ENCODE measurements around the gene DNM2. TPM values are rescaled to one million over a fixed set of nuclear protein-coding genes. Genes with fewer than 3 reads are reported as not detected.

The DNM2 gene
- total and polyA plus RNA-seq, 10 of the 15 experiments (the other 5 are each of a cell fraction or from before 2014, with no cell fraction given) = 1.2 to 146 (median 68.9) TPM

- ChIA-PET RAD21 (ENCODE audit: unreplicated experiment) (interaction anchor here (0.7 to 5.4 kb wide), 31 partner anchors 9 to 154 kb away, joined by 3 to 102 read pairs (median 5); partner anchors contain the start of genes CARM1, QTRT1 and TMED1), CTCF (interaction anchor here (0.6 to 7.9 kb wide), 43 partner anchors 9 to 209 kb away, joined by 3 to 211 read pairs (median 5); partner anchors contain the start of genes C19orf38, QTRT1 and TMED1), POLR2A (interaction anchor here (0.6 to 5.5 kb wide), 15 partner anchors 10 to 617 kb away, joined by 3 to 34 read pairs (median 5); partner anchors contain the start of genes QTRT1 and TMED1), SMC1A (ENCODE audit: uncharacterized antibody, unreplicated experiment) (interaction anchor here (0.6 to 6.6 kb wide), 29 partner anchors 9 to 176 kb away, joined by 3 to 102 read pairs (median 4); partner anchors contain the start of genes QTRT1 and TMED1)
- Histone ChIP-seq H3K9me3 (replicated peaks; ENCODE audit: control insufficient read depth, insufficient read depth, low read length) (no peaks in the 10 kb centered on the region), H3K36me3 (ENCODE audit: control insufficient read depth in 2 of 2, insufficient read depth in 2 of 2, low read length in 1 of 2) (peaks cover 0 to 4% of the 10 kb centered on the region in 2 experiments; a peak in 1 of 4 replicates), H2AFZ (ENCODE audit: control insufficient read depth, low read depth, low read length) (peak overlapping the region; percentile 84), H4K20me1 (ENCODE audit: control insufficient read depth, insufficient read depth) (peaks cover 20% of the 10 kb centered on the region), H3K4me2 (ENCODE audit: control insufficient read depth, insufficient read depth) (peak overlapping the region; percentile 99), H3K9ac (ENCODE audit: control insufficient read depth, insufficient read depth, low read length) (peak overlapping the region; percentile 96), H3K27me3 (replicated peaks in 1 of 2; ENCODE audit: control insufficient read depth in 2 of 2, insufficient read depth in 2 of 2, low read length in 1 of 2) (no peaks in the 10 kb centered on the region), H3K79me2 (ENCODE audit: control insufficient read depth, insufficient read depth, low read length) (peaks cover 52% of the 10 kb centered on the region), H3K4me3 (peak overlapping the region; percentile 81), H3K4me1 (ENCODE audit: control insufficient read depth, insufficient read depth, low read length) (peaks cover 11% of the 10 kb centered on the region), H3K27ac (ENCODE audit: control insufficient read depth, insufficient read depth) (peak overlapping the region; percentile 92)
- no TSS peak for BruUV-seq (replicated peaks)
- ATAC-seq (peak; percentile 47), DNase-seq (ENCODE audit: low read depth, low spot score) (no peak), FAIRE-seq (no peak)
- WGBS (ENCODE audit: insufficient coverage, insufficient replicate concordance, low lambda C conversion rate, missing lambda C conversion rate) = 2% methylated on average over 55 of the region's 70 CpGs
- intact Hi-C loops (cut with micrococcal nuclease; ENCODE audit: unreplicated experiment) (loop anchor here (5.0 to 10.0 kb wide), 3 partner anchors 59 to 376 kb away; partner anchors contain the start of gene SMARCA4), in situ Hi-C loops (cut with MboI) (loop anchor here (5.0 kb wide), 1 partner anchor 144 kb away; no protein-coding TSS in a partner anchor)
- TF ChIP-seq IKZF1 (conservative IDR thresholded peaks at IDR 0.05) (peak; percentile 82; the same call in 1 of the 2 replicates), NR2F1 (conservative IDR thresholded peaks at IDR 0.05) (0 out of 2 replicates have a peak, but pooled peaks have one; percentile 71), ZNF687 (IDR thresholded peaks at IDR 0.05) (no peak), BMI1 (IDR thresholded peaks at IDR 0.05; ENCODE audit: borderline replicate concordance) (no peak), KLF5 (IDR thresholded peaks at IDR 0.05; ENCODE audit: partially characterized antibody) (no peak), ZNF217 (IDR thresholded peaks at IDR 0.05) (peak; percentile 80; the same call in 1 of the 2 replicates), ZNF24 (IDR thresholded peaks at IDR 0.05) (peak; percentile 38; the same call in 1 of the 2 replicates), RBBP5 (conservative IDR thresholded peaks at IDR 0.05) (no peak), IKZF2 (IDR thresholded peaks at IDR 0.05) (no peak), CBX3 (IDR thresholded peaks at IDR 0.05; ENCODE audit: borderline replicate concordance, low read depth) (no peak), GABPA (IDR thresholded peaks at IDR 0.05; ENCODE audit: low read depth) (no peak), PBX3 (IDR thresholded peaks at IDR 0.05; ENCODE audit: insufficient replicate concordance, low read depth, low read length) (peak; percentile 37), POLR2A (IDR thresholded peaks at IDR 0.05; ENCODE audit: low read depth, low read length) (peak; percentile 61), ESRRA (IDR thresholded peaks at IDR 0.05; ENCODE audit: low read length) (no peak), POLR2AphosphoS5 (IDR thresholded peaks at IDR 0.05; ENCODE audit: low read length) (peak; percentile 20; the same call in 1 of the 2 replicates), ATF7 (IDR thresholded peaks at IDR 0.05; ENCODE audit: low read depth) (no peak)
These were observed 622 bp downstream of the DNM2 start for GRCh38 chr19:10718205-10719196.
